Lower leg skin (tissue), 3 donors: ENCODE measurements around the gene PLAC1.

Experiments used
- CTCF ChIP-seq, 3 donors: fragments of 450-650 bp; IDR thresholded peaks; one replicate each; pipeline ENCODE4 v1.5.1; 2016; ENCODE audit warnings: antibody characterized with exemption in 3 of 3, mild to moderate bottlenecking in 3 of 3, moderate library complexity in 2 of 3
- POLR2A ChIP-seq, 2 donors: fragments of 450-650 bp; IDR thresholded peaks; one replicate each; pipeline ENCODE4 v1.6.1; 2016 to 2017; ENCODE audit warnings: antibody characterized with exemption in 2 of 2, mild to moderate bottlenecking in 1 of 2, moderate library complexity in 1 of 2

- TF ChIP-seq POLR2A (IDR thresholded peaks at IDR 0.05) (no peak), CTCF (IDR thresholded peaks at IDR 0.05) (no peak)
These were observed 17.4 kb downstream of the PLAC1 start for GRCh38 chrX:134640914-134641313.
